ENCODE measurements around the gene CACNA1F.

CACNA1F gene

GRCh38 chrX:49197543-49198087 lies 35.5 kb downstream of the CACNA1F start:
- DNase-seq (ENCODE audit: low spot score): no peak

GRCh38 chrX:49193542-49193964 lies 39.6 kb downstream of the CACNA1F start:
- no peak for DNase-seq (ENCODE audit: low spot score)

- DNase-seq (ENCODE audit: low spot score): no peak
Observed at GRCh38 chrX:49192722-49193328, 40.3 kb downstream of the CACNA1F start.

- DNase-seq (ENCODE audit: low spot score): no peak
Observed at GRCh38 chrX:49191574-49192011, 41.5 kb downstream of the CACNA1F start.

GRCh38 chrX:49190821-49191573 lies 42.1 kb downstream of the CACNA1F start:
- DNase-seq (ENCODE audit: low spot score): peak; percentile 92

DNA sequence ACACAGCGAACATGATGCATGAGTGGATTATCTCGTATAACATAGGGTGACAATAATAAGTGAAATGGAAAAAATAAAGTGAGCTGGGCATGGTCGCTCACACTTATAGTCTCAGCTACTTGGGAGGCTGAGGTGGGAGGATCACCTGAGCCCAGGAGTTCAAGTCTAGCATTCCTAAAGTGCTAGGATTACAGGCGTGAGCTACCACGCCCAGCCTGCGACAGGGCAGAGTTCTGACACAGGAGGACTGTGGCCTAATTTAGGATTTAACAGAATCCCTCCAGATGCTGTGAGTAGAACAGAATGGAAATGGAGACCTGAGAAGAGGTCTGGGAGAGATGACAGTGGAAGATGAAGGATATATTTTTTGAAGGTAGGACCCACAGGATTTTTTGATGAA lies 43.5 kb downstream of the CACNA1F start:
- no peak for DNase-seq (ENCODE audit: low spot score)

- no peak for DNase-seq (ENCODE audit: low spot score)
Observed at GRCh38 chrX:49188468-49189076, 44.6 kb downstream of the CACNA1F start.

DNA sequence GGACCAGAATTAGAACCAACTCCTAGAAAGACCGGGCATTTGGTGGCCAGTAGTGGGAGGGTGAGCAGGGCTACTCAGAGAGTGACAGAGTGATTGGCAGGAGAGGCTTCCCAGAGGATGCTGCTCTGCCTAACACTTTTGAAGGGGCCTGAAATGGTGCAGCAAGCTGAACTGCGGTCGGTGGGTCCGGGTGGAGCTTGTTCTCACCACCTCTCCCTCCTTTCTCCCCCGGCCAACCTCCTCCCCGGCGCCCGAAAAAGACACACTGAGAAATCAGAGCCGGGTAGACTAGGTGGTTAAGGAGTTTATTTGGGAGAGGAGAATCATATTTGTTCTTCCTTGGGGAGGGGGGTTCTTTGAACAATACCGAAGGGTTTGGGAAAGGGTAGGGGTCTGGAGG lies 45.6 kb downstream of the CACNA1F start:
- DNase-seq (ENCODE audit: low spot score): no peak

GRCh38 chrX:49187028-49187394 lies 46.1 kb downstream of the CACNA1F start:
- DNase-seq (ENCODE audit: low spot score): no peak

DNA sequence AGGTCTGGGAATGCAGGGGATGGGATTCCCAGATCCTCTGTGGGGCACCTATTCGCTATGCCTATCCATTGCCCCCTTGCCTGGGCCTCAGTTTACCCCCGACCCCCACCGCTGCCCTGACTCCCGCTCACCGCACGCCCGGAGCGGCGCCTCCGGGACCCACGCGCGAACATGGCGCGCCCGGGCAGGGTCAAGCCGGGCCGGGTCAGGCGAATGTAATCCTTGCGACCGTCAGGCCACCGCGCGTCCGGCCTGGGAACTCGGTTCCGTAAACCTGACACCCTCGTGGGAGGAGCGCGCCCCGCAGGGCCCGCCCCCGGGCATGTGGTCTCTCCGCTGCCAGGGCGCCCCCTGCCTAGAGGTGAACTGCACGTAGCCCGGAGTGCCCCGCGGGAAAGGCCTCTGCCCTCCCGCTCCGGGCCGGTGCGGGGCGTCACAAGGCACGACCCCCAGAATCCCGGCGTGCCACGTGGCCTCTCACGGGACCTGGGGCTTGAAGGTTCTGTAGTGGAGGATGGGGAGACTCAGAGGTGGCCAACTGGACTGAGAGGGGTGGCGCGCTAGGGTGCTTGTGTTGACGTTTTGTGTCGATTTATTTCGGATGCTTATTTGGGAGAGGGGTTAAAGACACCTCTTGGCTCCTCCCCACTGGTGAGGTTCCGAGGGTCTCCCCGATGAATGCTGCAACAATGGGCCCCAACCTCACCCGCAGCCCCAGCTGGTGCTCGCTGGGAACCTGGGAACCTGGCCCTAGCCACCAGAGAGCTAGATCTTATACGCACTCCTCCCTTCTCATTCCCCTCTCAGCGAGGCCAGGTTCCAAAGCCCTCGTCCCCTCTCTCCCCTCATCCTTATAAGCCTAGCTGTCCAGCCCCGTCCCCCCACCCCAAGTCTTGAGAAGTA lies 46.8 kb downstream of the CACNA1F start, which contains the start of gene PRICKLE3:
TSS of gene PRICKLE3 (minus strand) at position 249 of the 903 bp plus-strand sequence. CDS start at position 173, 76 bp downstream.
- peak; percentile 69 for DNase-seq (ENCODE audit: low spot score)

DNA sequence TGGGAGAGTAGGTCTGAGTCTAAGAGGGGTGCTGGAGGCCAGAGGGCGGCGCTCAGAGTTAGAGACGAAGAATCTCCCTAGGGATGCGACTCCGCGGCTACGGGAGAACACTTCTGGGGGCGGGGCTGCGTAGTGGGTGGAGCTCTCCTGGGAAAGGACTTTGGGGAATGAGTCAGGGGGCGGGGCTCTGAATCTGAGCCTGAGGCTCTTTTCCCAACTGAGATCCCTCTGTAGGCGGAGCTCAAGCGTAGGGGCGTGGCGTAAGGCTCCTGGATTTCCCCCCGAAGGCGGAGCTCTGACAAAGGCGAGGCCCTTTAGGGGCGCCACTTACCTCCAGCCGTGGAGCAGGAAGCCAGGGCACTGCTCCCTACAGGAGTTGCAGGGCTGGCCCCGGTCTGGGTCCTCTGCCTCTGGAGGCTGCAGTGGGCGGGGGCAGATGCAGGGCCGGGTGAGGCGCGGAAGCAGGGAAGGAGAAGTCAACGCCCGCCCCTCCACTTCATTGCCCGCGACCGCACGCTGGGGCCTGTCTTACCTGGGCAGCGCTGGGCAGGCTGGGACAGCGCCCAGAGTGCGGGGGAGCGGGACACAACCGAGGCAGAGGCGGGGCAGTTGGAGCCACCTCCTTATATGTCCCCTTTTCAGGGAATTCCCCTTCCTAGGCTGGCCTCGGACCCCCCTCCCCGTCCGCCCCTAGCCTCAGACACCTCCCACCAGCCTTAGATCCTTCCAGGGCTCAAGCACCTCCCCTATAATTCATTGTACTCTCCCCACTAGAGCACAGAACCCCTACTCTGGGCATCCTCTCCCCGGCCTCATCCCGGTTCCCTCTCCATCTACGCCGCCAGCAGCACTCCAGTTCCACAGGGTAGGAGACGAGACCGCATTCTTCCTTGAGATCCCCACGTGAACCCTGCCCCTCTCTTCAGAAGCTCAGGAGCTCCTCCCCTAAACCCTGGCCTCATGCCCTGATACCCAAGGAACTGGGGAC lies 48.6 kb downstream of the CACNA1F start:
- DNase-seq (ENCODE audit: low spot score): peak; percentile 87

DNA sequence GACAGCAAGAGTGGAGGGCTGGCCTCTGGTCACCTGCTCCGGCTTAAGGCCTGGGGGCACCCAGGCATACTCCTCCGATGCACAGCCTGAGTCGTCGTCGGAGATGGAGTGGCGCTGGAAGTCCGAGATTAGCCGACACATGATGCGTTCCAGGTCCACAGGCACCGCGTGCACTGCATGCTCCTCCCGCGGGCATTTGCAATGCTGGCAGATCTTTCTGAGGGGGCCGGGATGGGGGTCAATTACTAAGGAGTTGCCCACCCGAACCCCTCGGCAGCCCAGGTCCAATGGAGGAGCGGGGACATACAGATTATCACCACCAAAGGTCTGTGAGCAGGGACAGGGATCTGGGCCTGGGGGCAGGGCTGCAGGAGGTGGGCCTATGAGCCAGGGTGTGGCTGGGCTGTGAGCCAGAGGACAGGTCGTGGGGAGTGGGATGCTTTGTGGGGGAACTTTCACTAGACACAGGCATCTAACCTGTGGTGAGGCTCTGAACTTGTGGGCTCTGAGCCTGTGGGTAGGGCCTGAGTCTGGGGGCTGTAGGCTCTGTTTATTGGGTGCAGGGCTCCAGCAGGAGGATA lies 49.3 kb downstream of the CACNA1F start:
- no peak for DNase-seq (ENCODE audit: low spot score)

DNA sequence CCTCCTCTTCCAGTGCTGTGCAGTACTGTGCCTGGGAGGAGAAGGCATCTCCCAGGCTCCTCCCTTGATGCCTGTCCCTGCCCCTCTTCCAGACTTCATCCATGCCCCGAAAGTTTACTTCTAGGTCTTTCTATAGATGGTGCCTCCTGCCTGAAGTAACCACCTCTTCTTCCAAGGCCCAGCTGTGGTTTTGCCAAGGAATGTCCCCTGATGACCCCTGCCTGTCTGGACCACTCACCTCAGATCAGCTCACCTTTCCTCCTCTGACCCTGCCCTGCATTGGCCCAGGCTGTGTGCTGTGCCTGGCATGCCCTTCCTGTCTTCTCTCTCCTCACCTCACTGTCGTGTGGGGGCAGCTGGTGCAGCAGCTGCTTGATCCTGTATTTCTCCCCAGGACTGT lies 53.8 kb downstream of the CACNA1F start:
- no peak for DNase-seq (ENCODE audit: low spot score)

- no peak for DNase-seq (ENCODE audit: low spot score)
Observed at GRCh38 chrX:49178537-49178936, 54.6 kb downstream of the CACNA1F start.

DNA sequence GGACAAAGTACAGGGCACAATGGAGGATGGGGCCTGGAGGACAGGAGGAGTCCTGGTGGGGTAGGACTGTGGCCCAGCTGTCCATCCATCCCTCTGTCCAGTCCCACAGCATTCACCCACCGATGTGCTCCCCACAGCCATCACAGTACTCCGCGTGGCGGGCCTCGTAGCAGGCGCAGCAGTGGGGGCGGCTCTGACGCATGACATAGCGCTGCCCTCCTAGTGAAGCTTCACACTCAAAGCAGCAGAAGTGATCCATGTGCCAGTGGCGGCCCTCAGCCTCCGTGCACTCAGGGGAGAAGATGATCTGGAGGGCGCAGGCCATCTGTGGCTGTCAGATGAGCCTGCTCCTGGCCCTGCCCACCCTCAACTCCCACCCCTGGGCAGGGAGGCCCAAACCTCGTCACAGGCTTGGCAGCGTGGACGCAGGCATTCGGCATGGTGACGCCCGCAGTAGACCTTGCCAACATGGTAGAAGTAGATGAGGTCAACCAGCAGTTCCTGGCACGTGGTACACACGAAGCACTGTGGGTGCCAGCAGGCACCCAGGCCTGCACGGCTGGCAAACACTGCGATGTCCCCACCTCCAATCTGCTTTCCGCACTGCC lies 55.2 kb downstream of the CACNA1F start:
- no peak for DNase-seq (ENCODE audit: low spot score)

DNA sequence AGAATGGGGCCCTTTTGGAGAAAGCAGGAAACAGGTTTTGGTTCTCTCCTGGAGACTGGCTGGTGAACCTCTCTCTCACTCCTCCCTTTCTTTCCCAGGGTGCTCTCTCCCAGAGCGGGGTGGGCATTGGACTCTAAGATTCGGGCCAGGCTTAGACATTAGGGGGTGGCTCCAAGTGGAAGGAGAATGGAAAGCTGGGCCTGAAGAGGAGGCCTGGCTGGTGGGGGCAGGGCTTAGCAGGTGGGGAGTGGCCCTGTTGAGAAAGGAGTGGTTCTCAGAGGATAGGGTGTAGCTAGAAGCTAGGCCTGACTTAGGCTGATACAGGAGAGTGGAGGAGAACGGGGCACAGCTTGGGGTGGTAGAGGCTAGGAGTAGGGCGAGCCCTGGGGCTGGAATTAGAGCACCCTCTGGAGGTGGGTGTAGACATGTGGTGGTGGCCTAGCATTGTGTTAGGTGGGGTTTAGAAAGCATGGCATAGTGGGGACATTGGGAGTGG lies 55.8 kb downstream of the CACNA1F start:
- no peak for DNase-seq (ENCODE audit: low spot score)

DNA sequence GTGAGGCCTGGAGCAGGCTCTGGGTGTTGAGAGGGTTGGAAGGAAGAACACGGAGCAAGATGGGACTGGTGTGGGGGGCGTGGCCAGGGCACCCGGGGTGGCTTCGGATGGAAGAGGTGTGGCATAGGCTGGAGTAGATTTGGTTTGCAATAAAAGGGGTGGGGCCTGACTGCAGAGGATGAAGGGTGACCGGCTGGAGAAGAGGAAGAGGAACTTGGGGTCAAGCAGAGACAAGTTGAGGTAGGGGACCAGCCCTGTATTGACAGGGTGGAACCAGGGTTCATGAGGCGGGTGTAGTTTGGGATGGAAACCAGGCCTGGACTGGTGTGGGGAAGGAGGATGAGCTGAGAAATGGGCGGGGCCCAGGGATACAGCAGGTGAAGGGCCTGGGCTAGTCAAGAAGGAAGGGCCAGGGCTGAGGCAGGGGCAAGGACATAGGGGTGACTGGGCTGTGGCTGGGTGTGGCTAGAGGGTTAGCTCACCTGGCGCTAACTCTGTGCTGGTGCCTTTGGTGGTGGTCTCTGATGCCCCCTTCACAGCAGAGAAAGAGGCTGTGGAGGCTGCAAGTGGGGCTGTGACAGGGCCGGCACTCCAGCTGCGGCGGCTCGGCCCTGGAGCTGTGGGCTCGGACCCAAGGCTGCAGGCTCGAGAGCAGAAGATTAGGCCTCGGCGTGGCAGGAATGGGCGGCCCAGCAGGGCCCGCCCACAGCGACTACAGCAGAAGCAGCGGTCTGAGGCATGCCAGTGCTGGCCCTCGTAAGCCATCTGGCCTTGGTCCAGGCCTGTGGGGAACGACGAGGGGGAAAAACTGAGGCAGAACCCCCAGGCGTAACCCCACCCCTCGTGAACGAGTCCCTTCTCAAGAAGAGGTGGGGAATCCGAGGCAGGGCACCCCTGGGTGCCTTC lies 56.5 kb downstream of the CACNA1F start:
- no peak for DNase-seq (ENCODE audit: low spot score)

DNA sequence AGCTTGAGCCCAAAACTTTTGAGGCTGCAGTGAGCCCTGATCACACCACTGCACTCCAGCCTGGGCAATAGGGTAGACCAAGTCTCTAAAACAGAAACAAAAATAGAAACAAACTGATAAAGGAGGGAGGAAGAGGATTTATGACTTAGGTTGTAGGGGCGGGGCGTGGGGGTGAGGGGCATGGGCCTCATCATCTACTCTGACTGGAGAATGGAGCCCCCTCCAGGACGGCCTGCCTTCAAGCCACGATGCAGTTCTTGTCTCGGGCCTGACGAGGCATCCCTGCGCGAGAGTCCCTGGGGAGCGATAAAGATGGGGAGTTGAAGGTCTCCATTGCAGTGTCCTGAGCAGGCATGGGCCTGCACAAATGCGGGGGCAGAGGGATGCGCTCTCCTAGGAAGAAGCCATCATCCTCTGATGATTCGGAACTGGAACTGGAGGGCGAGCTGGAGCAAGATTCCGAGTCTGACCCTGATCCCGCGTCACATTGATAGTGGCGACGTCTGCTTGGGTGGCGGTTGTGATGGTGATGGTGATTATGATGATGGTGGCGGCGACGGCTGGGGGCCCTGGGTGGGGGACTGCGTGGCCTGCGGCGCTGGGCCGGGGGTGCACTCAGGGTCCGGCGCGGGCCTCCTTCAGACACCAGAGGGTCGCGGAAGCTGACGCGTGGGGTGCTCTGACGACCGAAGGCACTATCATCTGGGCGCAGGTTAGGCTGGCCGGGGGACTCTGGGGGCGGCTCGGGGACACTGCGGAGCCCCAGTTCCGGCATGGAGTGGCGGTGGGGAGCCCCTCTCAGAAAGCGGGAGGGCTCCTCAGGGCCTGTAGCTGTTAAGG lies 57.5 kb downstream of the CACNA1F start:
- DNase-seq (ENCODE audit: low spot score): no peak

All from AG08396 (cell line).